Osteoblast (primary cell): Measurements from ENCODE around the gene SH2D2A. TPM values are rescaled to one million over a fixed set of nuclear protein-coding genes. Genes with fewer than 3 reads are reported as not detected.
A peak's percentile ranks its signal among the peaks of the same experiment; 100 is the strongest.

Experiments used
- DNase-seq: peaks from one replicate; pipeline ENCODE4 v3.0.0; 2011; ENCODE audit warnings: low spot score, mixed read lengths; ENCODE audit not compliant: insufficient read length; ENCODE audit errors: missing footprints
- H2AFZ ChIP-seq: 2 replicates; pipeline ENCODE4 v1.6.0; 2011; ENCODE audit warnings: mild to moderate bottlenecking, low read length
- H3K27ac ChIP-seq: 2 replicates; pipeline ENCODE4 v1.5.1; 2011; ENCODE audit warnings: mild to moderate bottlenecking, low read depth, low read length, moderate library complexity
- H3K27me3 ChIP-seq: 2 replicates; pipeline ENCODE4 v1.6.0; 2012; ENCODE audit warnings: mild to moderate bottlenecking, control low read depth, inconsistent platforms, low read length, moderate library complexity; ENCODE audit not compliant: insufficient read depth
- H3K36me3 ChIP-seq: 2 replicates; pipeline ENCODE4 v1.5.1; 2011; ENCODE audit warnings: mild to moderate bottlenecking, low read length, control low read depth, moderate library complexity; ENCODE audit not compliant: insufficient read depth
- H3K4me1 ChIP-seq: 2 replicates; pipeline ENCODE4 v1.5.1; 2011; ENCODE audit warnings: mild to moderate bottlenecking, low read length, control low read depth, moderate library complexity; ENCODE audit not compliant: insufficient read depth
- H3K4me2 ChIP-seq: 2 replicates; pipeline ENCODE4 v1.6.0; 2011; ENCODE audit warnings: mild to moderate bottlenecking, low read length; ENCODE audit not compliant: insufficient read depth
- H3K4me3 ChIP-seq: fragments of 200-600 bp; sonication (generic); 3 replicates; pipeline ENCODE4 v1.5.1; 2012; ENCODE audit warnings: mild to moderate bottlenecking, low read length, inconsistent platforms; ENCODE audit not compliant: insufficient read depth
- H3K79me2 ChIP-seq: 2 replicates; pipeline ENCODE4 v1.6.0; 2012; ENCODE audit warnings: mild to moderate bottlenecking, low read length, control low read depth, inconsistent platforms; ENCODE audit not compliant: insufficient read depth
- H3K9me3 ChIP-seq: 2 replicates; pipeline ENCODE4 v1.5.1; 2011; ENCODE audit warnings: low read depth, low read length, control low read depth
- H4K20me1 ChIP-seq: 2 replicates; pipeline ENCODE4 v1.6.0; 2012; ENCODE audit warnings: mild to moderate bottlenecking, low read length, control low read depth; ENCODE audit not compliant: insufficient read depth
- total RNA-seq: library from RNA; depleted of rRNA; stranded (reverse); fragments of >200 nt; gene quantifications from 2 replicates; pipeline ENCODE4 v1.2.3, GENCODE V29; 2012
- TF ChIP-seq, protein P1 (sequence below): IDR thresholded peaks from 2 replicates; pipeline ENCODE4 v1.5.1; 2011; ENCODE audit warnings: mild to moderate bottlenecking, low read depth, low read length, moderate library complexity; ENCODE audit errors: extremely low read depth

SH2D2A gene
- 0.29 and 0.36 TPM in 2 replicates for total RNA-seq

DNA sequence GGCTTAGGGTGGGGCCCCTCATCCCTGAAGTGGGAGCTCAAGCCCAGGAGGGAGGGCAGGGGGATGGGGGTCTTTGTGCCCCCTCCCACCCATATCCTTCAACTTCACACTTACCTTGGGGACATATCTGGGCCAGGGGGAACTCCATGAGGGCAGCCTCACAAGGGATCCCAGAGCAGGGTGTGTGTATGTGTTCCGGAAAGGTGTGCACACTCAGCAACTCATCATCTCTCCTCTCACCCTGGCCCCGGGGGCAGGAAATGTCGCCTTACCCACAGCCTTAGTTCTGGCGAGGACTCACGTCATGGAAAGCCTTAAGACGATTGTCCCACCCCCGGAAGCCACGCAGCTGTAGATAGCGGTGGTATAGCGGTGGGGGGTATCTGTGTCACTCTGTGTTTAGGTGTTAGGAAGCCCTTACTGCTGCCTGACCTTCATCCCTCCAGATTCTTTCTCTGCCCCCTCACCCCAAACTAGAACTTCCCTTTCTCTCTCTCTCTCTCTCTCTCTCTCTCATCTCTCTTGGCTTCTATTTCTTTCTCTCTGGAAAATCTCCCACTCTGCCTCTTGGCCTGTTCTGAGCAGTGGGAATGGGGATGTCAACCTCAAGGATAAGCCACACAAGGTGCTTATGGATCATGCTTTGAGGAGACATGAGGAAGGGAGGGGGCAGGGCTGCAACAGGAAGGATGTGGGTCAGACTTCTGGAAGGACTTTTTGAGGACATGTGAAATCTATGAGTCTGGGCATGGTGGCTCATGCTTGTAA lies at the start of gene SH2D2A:
TSS of gene SH2D2A (minus strand) at position 288 of the 768 bp plus-strand sequence. CDS start at position 148, 140 bp downstream.
- no peaks in the 10 kb centered on the region for H4K20me1 ChIP-seq
- TF ChIP-seq, protein P1, sequence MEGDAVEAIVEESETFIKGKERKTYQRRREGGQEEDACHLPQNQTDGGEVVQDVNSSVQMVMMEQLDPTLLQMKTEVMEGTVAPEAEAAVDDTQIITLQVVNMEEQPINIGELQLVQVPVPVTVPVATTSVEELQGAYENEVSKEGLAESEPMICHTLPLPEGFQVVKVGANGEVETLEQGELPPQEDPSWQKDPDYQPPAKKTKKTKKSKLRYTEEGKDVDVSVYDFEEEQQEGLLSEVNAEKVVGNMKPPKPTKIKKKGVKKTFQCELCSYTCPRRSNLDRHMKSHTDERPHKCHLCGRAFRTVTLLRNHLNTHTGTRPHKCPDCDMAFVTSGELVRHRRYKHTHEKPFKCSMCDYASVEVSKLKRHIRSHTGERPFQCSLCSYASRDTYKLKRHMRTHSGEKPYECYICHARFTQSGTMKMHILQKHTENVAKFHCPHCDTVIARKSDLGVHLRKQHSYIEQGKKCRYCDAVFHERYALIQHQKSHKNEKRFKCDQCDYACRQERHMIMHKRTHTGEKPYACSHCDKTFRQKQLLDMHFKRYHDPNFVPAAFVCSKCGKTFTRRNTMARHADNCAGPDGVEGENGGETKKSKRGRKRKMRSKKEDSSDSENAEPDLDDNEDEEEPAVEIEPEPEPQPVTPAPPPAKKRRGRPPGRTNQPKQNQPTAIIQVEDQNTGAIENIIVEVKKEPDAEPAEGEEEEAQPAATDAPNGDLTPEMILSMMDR: no peak
- H3K27me3 ChIP-seq: no peaks in the 10 kb centered on the region
- peak within 1 kb of the TSS; percentile 18 for H2AFZ ChIP-seq
- H3K36me3 ChIP-seq: no peaks in the 10 kb centered on the region
- no peak for DNase-seq
- no peaks in the 10 kb centered on the region for H3K9me3 ChIP-seq
- H3K4me1 ChIP-seq: peaks cover 38% of the 10 kb centered on the region
- H3K4me3 ChIP-seq: no peak within 1 kb of the TSS
- peak within 1 kb of the TSS; percentile 43 for H3K27ac ChIP-seq
- H3K79me2 ChIP-seq: no peaks in the 10 kb centered on the region
- no peak within 1 kb of the TSS for H3K4me2 ChIP-seq

DNA sequence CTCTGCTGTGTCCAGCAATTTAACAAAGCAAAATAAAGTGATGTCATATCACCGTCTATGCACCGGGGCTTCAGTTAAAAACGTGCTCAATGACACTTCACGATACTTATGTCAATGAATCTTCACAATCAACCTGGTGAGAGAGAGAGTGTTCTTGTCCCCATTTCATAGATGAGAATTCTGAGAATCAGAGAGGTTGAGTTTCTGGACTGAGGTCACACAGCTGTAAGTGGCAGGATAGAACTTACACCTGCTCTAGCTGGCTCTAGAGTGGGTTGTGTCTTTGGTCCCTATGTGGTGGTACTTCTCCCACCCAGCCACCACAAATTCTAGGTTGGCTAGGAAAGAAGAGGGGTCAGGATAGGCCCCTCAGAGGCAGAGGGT lies 49.2 kb upstream of the SH2D2A start:
- H3K36me3 ChIP-seq: no peaks in the 10 kb centered on the region
- H3K4me1 ChIP-seq: peaks cover 9% of the 10 kb centered on the region
- H3K27ac ChIP-seq: no peak overlapping the region
- TF ChIP-seq, protein P1: no peak
- no peaks in the 10 kb centered on the region for H4K20me1 ChIP-seq
- no peak for DNase-seq
- peaks cover 33% of the 10 kb centered on the region for H3K27me3 ChIP-seq
- H3K79me2 ChIP-seq: no peaks in the 10 kb centered on the region
- no peak overlapping the region for H3K4me3 ChIP-seq
- no peak overlapping the region for H3K4me2 ChIP-seq
- no peaks in the 10 kb centered on the region for H3K9me3 ChIP-seq
- no peak overlapping the region for H2AFZ ChIP-seq

DNA sequence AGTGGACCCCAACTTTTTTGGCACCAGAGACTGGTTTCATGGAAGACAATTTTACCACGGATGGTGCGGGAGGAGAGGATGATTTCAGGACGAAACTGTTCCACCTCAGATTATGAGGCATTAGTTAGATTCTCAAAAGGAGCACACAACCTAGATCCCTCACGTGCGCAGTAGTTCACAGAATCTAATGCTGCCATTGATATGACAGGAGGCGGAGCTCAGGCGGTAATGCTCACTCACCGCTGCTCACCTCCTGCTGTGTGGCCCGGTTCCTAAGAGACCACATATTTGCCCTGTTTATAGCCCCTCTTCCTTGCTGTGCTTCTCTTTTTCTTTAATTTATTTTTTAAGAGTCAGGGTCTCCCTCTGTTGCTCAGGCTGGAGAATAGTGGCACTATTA lies 48.6 kb upstream of the SH2D2A start:
- peaks cover 39% of the 10 kb centered on the region for H3K27me3 ChIP-seq
- no peak overlapping the region for H2AFZ ChIP-seq
- H3K4me1 ChIP-seq: peaks cover 8% of the 10 kb centered on the region
- DNase-seq: no peak
- H3K79me2 ChIP-seq: no peaks in the 10 kb centered on the region
- no peak overlapping the region for H3K27ac ChIP-seq
- H4K20me1 ChIP-seq: no peaks in the 10 kb centered on the region
- no peak overlapping the region for H3K4me3 ChIP-seq
- no peaks in the 10 kb centered on the region for H3K9me3 ChIP-seq
- TF ChIP-seq, protein P1: no peak
- H3K36me3 ChIP-seq: no peaks in the 10 kb centered on the region
- H3K4me2 ChIP-seq: no peak overlapping the region

DNA sequence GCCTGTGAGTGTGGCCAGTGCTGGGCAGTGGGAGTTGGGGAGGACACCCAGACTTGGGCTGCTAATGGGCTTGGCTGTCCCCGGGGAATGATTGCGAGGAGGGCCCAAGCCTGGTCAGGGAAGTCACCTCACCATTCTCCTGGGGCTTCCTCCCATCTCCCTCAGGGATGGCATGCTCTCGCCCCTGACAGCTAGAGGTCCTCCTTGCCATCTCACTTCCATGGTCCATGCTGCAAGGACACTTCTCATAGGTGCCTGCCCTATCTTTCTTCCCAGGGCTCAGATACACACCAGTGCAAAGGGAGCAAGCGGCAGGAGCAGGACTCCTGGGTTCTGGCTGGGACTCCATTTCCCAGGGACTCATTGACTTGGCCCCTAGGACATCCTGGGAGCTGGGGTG lies 48.1 kb upstream of the SH2D2A start:
- no peaks in the 10 kb centered on the region for H3K36me3 ChIP-seq
- peaks cover 43% of the 10 kb centered on the region for H3K27me3 ChIP-seq
- H3K27ac ChIP-seq: no peak overlapping the region
- DNase-seq: no peak
- H3K4me1 ChIP-seq: peaks cover 8% of the 10 kb centered on the region
- no peak overlapping the region for H3K4me3 ChIP-seq
- no peaks in the 10 kb centered on the region for H4K20me1 ChIP-seq
- H3K4me2 ChIP-seq: no peak overlapping the region
- no peaks in the 10 kb centered on the region for H3K9me3 ChIP-seq
- TF ChIP-seq, protein P1: no peak
- H2AFZ ChIP-seq: no peak overlapping the region
- no peaks in the 10 kb centered on the region for H3K79me2 ChIP-seq
